K562 (cell line): ENCODE data around the gene CFD. TPM values are rescaled to one million over a fixed set of nuclear protein-coding genes. Genes with fewer than 3 reads are reported as not detected.

ENCODE experiments used
- ATF2 ChIP-seq: sonication (generic); formaldehyde crosslinking; IDR thresholded peaks from 2 replicates; pipeline ENCODE4 v1.8.1; 2022; ENCODE audit warnings: missing genetic modification reagents
- CXXC5 ChIP-seq: fragments of 250-450 bp; sonication (Bioruptor Pico); IDR thresholded peaks from 2 replicates; pipeline ENCODE4 v1.8.0; 2022; ENCODE audit warnings: inconsistent platforms, mild to moderate bottlenecking, moderate library complexity
- FUS ChIP-seq: fragments of 200-400 bp; formaldehyde crosslinking; optimal IDR thresholded peaks from 2 replicates; pipeline ENCODE3; 2017; ENCODE audit warnings: low read depth, low read length
- MBD2 ChIP-seq: sonication (generic); IDR thresholded peaks from 2 replicates; pipeline ENCODE4 v1.6.1; 2016; ENCODE audit warnings: low read depth, borderline replicate concordance
- MEF2D ChIP-seq: conservative IDR thresholded peaks from 2 replicates; pipeline ENCODE4 v1.6.1; 2016; ENCODE audit warnings: low read depth, missing genetic modification characterization, missing compliant biosample characterization
- NONO ChIP-seq, 2 experiments: fragments of 200-400 bp in 1 of 2; fragments of 450-650 bp in 1 of 2; formaldehyde crosslinking in 1 of 2; IDR thresholded peaks; 2 replicates each; pipeline ENCODE4 v1.6.1; 2017; ENCODE audit warnings: low read depth in 2 of 2, mild to moderate bottlenecking in 2 of 2, moderate library complexity in 2 of 2, low read length in 1 of 2
- PML ChIP-seq: IDR thresholded peaks from 2 replicates; pipeline ENCODE4 v1.6.1; 2012; ENCODE audit warnings: low read length, inconsistent platforms
- RCOR1 ChIP-seq, 2 experiments: IDR thresholded peaks; 2 replicates each; pipeline ENCODE4 v1.6.1; 2012; ENCODE audit warnings: low read depth in 2 of 2, low read length in 2 of 2, borderline replicate concordance in 1 of 2, improper control_type of control experiment in 1 of 2
- REST ChIP-seq, 2 experiments: fragments of 450-650 bp; formaldehyde crosslinking in 1 of 2; IDR thresholded peaks; 2 replicates each; pipeline versions ENCODE4 v1.4.0 to v1.6.1; 2014 to 2020; ENCODE audit warnings: mild to moderate bottlenecking in 2 of 2, borderline replicate concordance in 1 of 2, low read depth in 1 of 2
- SUPT5H ChIP-seq: fragments of 450-650 bp; IDR thresholded peaks from 2 replicates; pipeline ENCODE4 v1.6.1; 2016
- VEZF1 ChIP-seq: fragments of 200-800 bp; sonication (Bioruptor generic); IDR thresholded peaks from 2 replicates; pipeline ENCODE4 v1.6.1; 2017; ENCODE audit warnings: missing genetic modification characterization, missing compliant biosample characterization
- ZBTB7A ChIP-seq: IDR thresholded peaks from 2 replicates; pipeline ENCODE4 v1.6.1; 2011; ENCODE audit warnings: low read depth, mild to moderate bottlenecking, low read length, moderate library complexity, borderline replicate concordance; ENCODE audit not compliant: control insufficient read depth
- ZNF143 ChIP-seq: sonication (generic); formaldehyde crosslinking; IDR thresholded peaks from 2 replicates; pipeline ENCODE4 v1.9.0; 2022; ENCODE audit warnings: mild to moderate bottlenecking, missing genetic modification reagents
- ZNF24 ChIP-seq: fragments of 450-650 bp; IDR thresholded peaks from 2 replicates; pipeline ENCODE4 v1.6.1; 2016
- ZNF511 ChIP-seq: sonication (generic); formaldehyde crosslinking; IDR thresholded peaks from 2 replicates; pipeline ENCODE4 v1.8.0; 2022; ENCODE audit warnings: mild to moderate bottlenecking, missing genetic modification reagents
- polyA plus RNA-seq, 8 experiments: library from polyadenylated mRNA; depleted of rRNA in 4 of 8; stranded (reverse) in 5 of 8; unstranded in 3 of 8; fragments of >200 nt; fragmentation: Nextera tagmentation in 2 of 8; fragmentation: Illumina TruSeq in 1 of 8; extraction: Ambion mirVana in 2 of 8; extraction: Trizol in 1 of 8; gene quantifications; 2 replicates each; pipeline versions ENCODE4 v1.2.1 to v1.2.3, GENCODE V29; 2011 to 2014; ENCODE audit warnings: inconsistent platforms in 1 of 8, missing spikeins in 1 of 8
- total RNA-seq, 7 experiments: library from RNA; depleted of rRNA in 6 of 7; stranded (reverse); fragments of >200 nt in 6 of 7; fragmentation: Illumina TruSeq in 2 of 7; extraction: Trizol in 2 of 7; gene quantifications; 2 replicates each; pipeline versions ENCODE4 v1.2.1 to v1.2.3, GENCODE V29; 2011 to 2021; ENCODE audit warnings: low replicate concordance in 1 of 7

CFD gene
- total and polyA plus RNA-seq, 9 of the 15 experiments (the other 6 are each of a cell fraction or from before 2014, with no cell fraction given) = 0.52 to 59.4 (median 7.6) TPM

GRCh38 chr19:823565-824121 lies 35.8 kb upstream of the CFD start (continued):
- peak; percentile 87 for TF ChIP-seq VEZF1 (CRISPR knock-in tag)
- TF ChIP-seq MEF2D (tag) = 0 out of 2 replicates have a peak, but pooled peaks have one; percentile 23
- peak in 1 of 2 experiments; percentile 75; a peak in 1 of 4 replicates for TF ChIP-seq NONO (IDR thresholded peaks at IDR 0.05; ENCODE audit: low read depth in 2 of 2, low read length in 1 of 2)
- no peak for TF ChIP-seq ZNF24
- TF ChIP-seq ZNF143 (CRISPR knock-in tag) = 0 out of 2 replicates have a peak, but pooled peaks have one; percentile 16
- peak; percentile 47; the same call in 1 of the 2 replicates for TF ChIP-seq MBD2
- no peak for TF ChIP-seq FUS
- TF ChIP-seq RCOR1 (IDR thresholded peaks at IDR 0.05; ENCODE audit: borderline replicate concordance in 1 of 2, low read depth in 2 of 2, low read length in 2 of 2) = peak in 1 of 2 experiments; percentile 77; a peak in 1 of 4 replicates
- TF ChIP-seq PML = peak; percentile 70; the same call in 1 of the 2 replicates
- TF ChIP-seq CXXC5 (CRISPR knock-in tag) = peak; percentile 55
- TF ChIP-seq REST (IDR thresholded peaks at IDR 0.05; ENCODE audit: borderline replicate concordance) = no peak
- 0 out of 2 replicates have a peak, but pooled peaks have one; percentile 35 for TF ChIP-seq REST (CRISPR knock-in tag; IDR thresholded peaks at IDR 0.05; ENCODE audit: low read depth)
- peak; percentile 60; the same call in 1 of the 2 replicates for TF ChIP-seq SUPT5H
- peak; percentile 73 for TF ChIP-seq ZBTB7A
- no peak for TF ChIP-seq ZNF511 (CRISPR knock-in tag)
- TF ChIP-seq ATF2 = no peak
